GM23248 (cell line): ENCODE results near the gene PRDM1.

Experiments used
- EZH2 ChIP-seq: fragments of 200-600 bp; sonication (generic); IDR thresholded peaks from 2 replicates; pipeline ENCODE4 v1.6.1; 2018; ENCODE audit warnings: antibody characterized with exemption, mild to moderate bottlenecking; ENCODE audit not compliant: insufficient read depth, poor library complexity, severe bottlenecking
- EZH2phosphoT487 ChIP-seq: fragments of 200-600 bp; sonication (generic); IDR thresholded peaks from 2 replicates; pipeline ENCODE4 v1.6.1; 2018; ENCODE audit warnings: antibody characterized with exemption, moderate library complexity, mild to moderate bottlenecking, low read depth; ENCODE audit not compliant: insufficient read depth

- TF ChIP-seq EZH2 (no peak), EZH2phosphoT487 (no peak)
Observed at GRCh38 chr6:106090001-106090400, 3.9 kb downstream of the PRDM1 start.
